ENCODE measurements around the gene YIPF7. TPM values are rescaled to one million over a fixed set of nuclear protein-coding genes. Genes with fewer than 3 reads are reported as not detected.
A peak's percentile ranks its signal among the peaks of the same experiment; 100 is the strongest.

Gene YIPF7
- total RNA-seq, 1 donor = under 0.01 TPM

DNA sequence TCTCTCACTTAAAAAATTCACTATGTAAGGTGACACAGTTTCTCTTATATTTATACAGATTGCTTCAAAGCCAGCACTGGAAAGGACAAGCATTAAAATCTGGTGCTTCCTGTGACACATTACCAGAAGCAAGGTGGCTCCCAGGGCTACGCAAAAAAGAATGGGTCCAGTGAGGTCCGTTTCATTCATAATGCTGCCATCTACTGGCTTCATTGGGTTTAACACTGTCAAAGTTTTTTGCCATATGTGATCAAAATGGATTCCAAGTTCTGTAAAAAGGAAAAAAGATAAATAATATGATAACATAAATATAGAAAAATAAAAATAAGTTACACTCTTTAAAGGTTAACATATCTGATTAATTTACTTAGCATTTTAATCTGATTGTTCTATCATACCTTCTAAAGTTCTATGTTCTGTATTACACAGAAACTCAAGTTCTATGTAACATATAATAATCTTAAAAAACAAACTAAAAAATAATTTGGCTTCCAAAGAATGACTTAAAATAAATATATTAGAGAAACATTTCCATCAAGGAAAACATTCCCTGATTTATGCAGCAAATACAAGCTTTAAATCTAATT is 22.1 kb downstream of the YIPF7 start:
- DNase-seq (ENCODE audit: low read depth in 2 of 3, low spot score in 2 of 3) = peak; percentile 5 to 72 (median 46)

DNA sequence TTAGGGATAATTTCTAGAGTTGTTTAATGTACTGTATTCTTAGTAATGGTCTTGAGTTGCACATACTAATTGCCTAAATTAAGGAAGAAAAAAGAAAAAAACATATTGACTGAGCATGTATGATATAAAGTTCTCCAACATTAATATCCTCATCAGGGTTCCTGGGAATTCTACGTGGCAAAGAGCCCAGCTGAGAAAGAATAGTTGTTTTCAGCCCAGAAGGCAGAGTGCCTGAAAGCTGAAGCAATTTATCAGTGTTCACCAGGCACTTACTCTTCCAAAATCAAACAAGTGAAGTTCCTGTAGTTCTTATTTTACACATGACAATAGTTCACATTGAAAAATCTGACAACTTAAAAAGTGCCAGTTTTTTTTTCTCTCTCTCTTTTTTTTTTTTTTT is 27.7 kb downstream of the YIPF7 start:
- DNase-seq (ENCODE audit: low read depth in 2 of 3, low spot score in 2 of 3) = no peak

- DNase-seq (ENCODE audit: low read depth in 2 of 3, low spot score in 2 of 3) = no peak
These were observed 34.8 kb downstream of the YIPF7 start for GRCh38 chr4:44616621-44617020.

DNA sequence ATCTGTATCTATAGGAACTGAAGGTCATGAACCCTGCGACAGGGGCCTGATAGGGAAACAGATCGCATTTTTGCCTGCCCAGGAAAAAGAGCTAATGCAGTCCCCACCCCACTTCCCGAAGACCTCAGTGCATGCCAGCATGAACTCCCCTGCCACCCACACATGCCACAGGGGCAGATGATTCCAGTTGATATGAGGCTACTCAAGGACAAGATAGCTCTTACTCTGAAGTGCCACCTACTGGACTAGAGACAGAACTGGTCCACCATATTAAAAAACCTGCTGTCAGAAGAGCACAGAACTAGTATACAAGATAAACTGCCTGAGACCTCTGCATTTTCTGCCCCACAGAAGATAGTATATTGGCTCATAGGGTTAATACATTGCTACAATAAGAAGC is 68.0 kb downstream of the YIPF7 start:
- no peak for DNase-seq (ENCODE audit: low read depth in 2 of 3, low spot score in 2 of 3)

GRCh38 chr4:44580231-44580630 is 71.2 kb downstream of the YIPF7 start:
- no peak for DNase-seq (ENCODE audit: low read depth in 2 of 3, low spot score in 2 of 3)

- DNase-seq (ENCODE audit: low read depth in 2 of 3, low spot score in 2 of 3) = no peak
These were observed 72.5 kb downstream of the YIPF7 start for GRCh38 chr4:44578954-44579353.

Other genes starting within 250 kb of the YIPF7 start
- gene KCTD8, start 202.8 kb downstream of the YIPF7 start, total RNA-seq = under 0.01 TPM
- 7.5 TPM for gene GUF1, start 26.8 kb upstream of the YIPF7 start, total RNA-seq
- gene GNPDA2, start 74.9 kb upstream of the YIPF7 start, total RNA-seq = 6.2 TPM